NCI-H748 (cell line): ENCODE results near the gene RNF145.
A peak's percentile ranks its signal among the peaks of the same experiment; 100 is the strongest.
"Not testable (repeated sequence)": the region's sequence is repeated elsewhere in the genome, so short reads cannot be mapped to it uniquely, and the experiment has no call there.

Experiments
- DNase-seq: peaks from one replicate; lab custom pipeline; 2025; ENCODE audit not compliant: unreplicated experiment; lab: John Stamatoyannopoulos, UW

RNF145 gene

GRCh38 chr5:159209438-159210209 lies at the start of gene RNF145:
TSS of gene RNF145 (minus strand) at chr5:159209553. CDS start at chr5:159203617, 5,936 bp downstream.
- DNase-seq, result peak; percentile 84

GRCh38 chr5:159258361-159258760 lies 49.0 kb upstream of the RNF145 start:
- DNase-seq, result peak; percentile 5

GRCh38 chr5:159257629-159258283 lies 48.4 kb upstream of the RNF145 start:
- DNase-seq, result no peak

GRCh38 chr5:159257007-159257406 lies 47.7 kb upstream of the RNF145 start:
- DNase-seq, result no peak

- DNase-seq, result no peak
Measured at GRCh38 chr5:159252195-159252594, 42.8 kb upstream of the RNF145 start.

- no peak for DNase-seq
Measured at GRCh38 chr5:159249158-159249557, 39.8 kb upstream of the RNF145 start.

GRCh38 chr5:159244890-159245289 lies 35.5 kb upstream of the RNF145 start:
- DNase-seq, result no peak

GRCh38 chr5:159244163-159244562 lies 34.8 kb upstream of the RNF145 start:
- DNase-seq, result no peak

GRCh38 chr5:159243385-159243784 lies 34.0 kb upstream of the RNF145 start:
- no peak for DNase-seq

GRCh38 chr5:159242656-159243055 lies 33.3 kb upstream of the RNF145 start:
- no peak for DNase-seq

GRCh38 chr5:159241946-159242552 lies 32.7 kb upstream of the RNF145 start:
- no peak for DNase-seq

- no peak for DNase-seq
Measured at GRCh38 chr5:159240301-159240870, 31.0 kb upstream of the RNF145 start.

GRCh38 chr5:159235871-159236520 lies 26.6 kb upstream of the RNF145 start:
- not testable (repeated sequence) for DNase-seq

- no peak for DNase-seq
Measured at GRCh38 chr5:159231167-159231566, 21.8 kb upstream of the RNF145 start.

- no peak for DNase-seq
Measured at GRCh38 chr5:159230657-159231056, 21.3 kb upstream of the RNF145 start.

GRCh38 chr5:159228097-159228496 lies 18.7 kb upstream of the RNF145 start:
- peak; percentile 53 for DNase-seq

GRCh38 chr5:159227452-159227851 lies 18.1 kb upstream of the RNF145 start:
- DNase-seq, result no peak

- no peak for DNase-seq
Measured at GRCh38 chr5:159226451-159226850, 17.1 kb upstream of the RNF145 start.

- DNase-seq, result no peak
Measured at GRCh38 chr5:159224471-159224870, 15.1 kb upstream of the RNF145 start.

- no peak for DNase-seq
Measured at GRCh38 chr5:159223469-159223868, 14.1 kb upstream of the RNF145 start.

GRCh38 chr5:159220206-159220605 lies 10.9 kb upstream of the RNF145 start:
- no peak for DNase-seq
